ENCODE results near the gene MRI1. TPM values are rescaled to one million over a fixed set of nuclear protein-coding genes. Genes with fewer than 3 reads are reported as not detected.
"Not testable (repeated sequence)": the region's sequence is repeated elsewhere in the genome, so short reads cannot be mapped to it uniquely, and the experiment has no call there.

Gene MRI1
- total RNA-seq (2014; rRNA removed; shearing (Covaris generic)): 21.9 and 22.2 TPM in 2 replicates

DNA sequence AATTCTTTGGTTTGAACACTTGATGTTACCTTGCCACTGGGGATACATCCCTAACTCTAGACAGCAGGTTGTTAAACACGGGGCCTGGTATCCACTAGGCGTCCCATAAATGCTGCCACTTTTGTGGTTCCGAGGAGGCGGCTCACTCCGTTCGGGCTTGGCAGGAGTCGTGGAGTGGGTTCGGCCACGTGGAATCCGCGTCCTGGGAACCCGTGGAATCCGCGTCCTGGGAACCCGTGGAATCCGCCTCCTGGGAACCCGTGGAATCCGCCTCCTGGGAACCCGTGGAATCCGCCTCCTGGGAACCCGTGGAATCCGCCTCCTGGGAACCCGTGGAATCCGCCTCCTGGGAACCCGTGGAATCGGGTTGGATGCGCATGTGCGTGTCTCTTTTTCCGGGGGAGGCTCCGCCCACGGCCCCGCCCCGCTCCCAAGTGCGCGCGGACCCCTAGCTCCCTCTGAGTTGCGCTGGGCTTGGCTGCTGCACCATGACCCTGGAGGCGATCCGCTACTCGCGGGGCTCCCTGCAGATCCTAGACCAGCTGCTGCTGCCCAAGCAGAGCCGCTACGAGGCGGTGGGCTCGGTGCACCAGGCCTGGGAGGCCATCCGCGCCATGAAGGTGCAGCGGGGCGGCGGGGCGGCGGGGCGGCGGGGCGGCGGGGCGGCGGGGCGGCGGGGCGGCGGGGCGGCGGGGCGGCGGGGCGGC, at the start of gene MRI1:
MRI1 (plus strand) TSS at position 422 of the 707 bp plus-strand sequence; CDS start at position 489, 67 bp downstream.
- DNase-seq (ENCODE audit: low spot score): no peak

DNA sequence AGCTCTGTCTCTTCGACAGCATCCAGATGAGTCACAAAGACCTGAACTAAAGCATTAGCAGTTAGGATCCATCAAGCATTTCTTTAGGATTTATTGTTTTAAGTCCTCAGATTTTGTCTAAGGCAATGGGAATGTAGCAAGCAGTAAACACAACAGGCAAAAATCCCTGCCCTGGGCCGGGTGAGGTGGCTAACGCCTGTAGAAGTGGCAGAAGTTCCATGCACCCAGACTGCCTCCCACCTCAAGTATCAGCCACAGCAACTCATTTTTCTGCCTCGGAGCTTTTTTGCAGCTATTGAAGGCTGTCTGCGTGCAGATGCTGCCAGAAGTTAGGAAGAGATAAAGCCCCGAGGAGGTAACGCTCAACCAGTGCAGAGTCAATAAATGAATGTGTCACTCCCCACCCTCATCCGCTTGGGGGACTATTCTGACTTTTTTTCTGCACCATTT, 47.1 kb upstream of the MRI1 start:
- no peak for DNase-seq (ENCODE audit: low spot score)

DNA sequence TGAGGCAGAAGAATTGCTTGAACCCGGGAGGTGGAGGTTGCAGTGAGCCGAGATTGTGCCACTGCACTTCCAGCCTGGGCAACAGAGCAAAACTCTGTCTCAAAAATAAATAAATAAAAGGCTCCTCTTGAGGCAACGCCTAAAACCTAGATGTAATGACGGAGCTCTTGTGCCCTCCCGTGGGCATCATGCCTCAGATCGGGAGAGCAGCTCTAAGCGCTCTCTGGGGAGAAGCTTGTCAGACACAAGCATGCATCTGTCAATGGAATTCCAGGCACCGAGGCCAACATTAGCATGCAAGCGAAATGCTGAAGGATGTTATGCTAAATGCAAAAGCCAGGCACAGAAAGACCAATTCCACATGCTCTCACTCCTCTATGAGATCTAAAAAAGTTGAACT, 45.6 kb upstream of the MRI1 start:
- DNase-seq (ENCODE audit: low spot score): peak; percentile 36

GRCh38 chr19:13722146-13722545, 42.2 kb upstream of the MRI1 start:
- no peak for DNase-seq (ENCODE audit: low spot score)

GRCh38 chr19:13723206-13723605, 41.1 kb upstream of the MRI1 start:
- no peak for DNase-seq (ENCODE audit: low spot score)

GRCh38 chr19:13726323-13726722, 38.0 kb upstream of the MRI1 start:
- no peak for DNase-seq (ENCODE audit: low spot score)

GRCh38 chr19:13727798-13728197, 36.5 kb upstream of the MRI1 start:
- no peak for DNase-seq (ENCODE audit: low spot score)

DNA sequence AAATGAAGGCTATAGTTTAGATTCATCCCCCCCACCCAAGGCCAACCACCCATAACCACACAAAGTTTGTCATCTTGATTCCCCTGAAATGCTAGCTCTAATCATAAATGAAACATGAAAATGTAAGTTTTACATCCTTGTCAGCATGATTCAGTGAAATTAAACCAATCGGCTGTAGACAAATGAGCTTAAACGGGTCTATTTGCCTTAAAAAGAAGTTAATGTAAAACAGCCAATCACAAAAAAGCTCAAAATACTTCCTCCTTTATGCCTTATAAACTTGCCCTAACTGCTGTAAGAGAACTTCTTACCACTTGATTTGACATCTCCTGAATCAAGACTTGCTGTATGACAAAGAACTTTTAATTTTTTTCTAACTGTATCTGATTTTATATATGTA, 34.5 kb upstream of the MRI1 start:
- DNase-seq (ENCODE audit: low spot score): no peak

DNA sequence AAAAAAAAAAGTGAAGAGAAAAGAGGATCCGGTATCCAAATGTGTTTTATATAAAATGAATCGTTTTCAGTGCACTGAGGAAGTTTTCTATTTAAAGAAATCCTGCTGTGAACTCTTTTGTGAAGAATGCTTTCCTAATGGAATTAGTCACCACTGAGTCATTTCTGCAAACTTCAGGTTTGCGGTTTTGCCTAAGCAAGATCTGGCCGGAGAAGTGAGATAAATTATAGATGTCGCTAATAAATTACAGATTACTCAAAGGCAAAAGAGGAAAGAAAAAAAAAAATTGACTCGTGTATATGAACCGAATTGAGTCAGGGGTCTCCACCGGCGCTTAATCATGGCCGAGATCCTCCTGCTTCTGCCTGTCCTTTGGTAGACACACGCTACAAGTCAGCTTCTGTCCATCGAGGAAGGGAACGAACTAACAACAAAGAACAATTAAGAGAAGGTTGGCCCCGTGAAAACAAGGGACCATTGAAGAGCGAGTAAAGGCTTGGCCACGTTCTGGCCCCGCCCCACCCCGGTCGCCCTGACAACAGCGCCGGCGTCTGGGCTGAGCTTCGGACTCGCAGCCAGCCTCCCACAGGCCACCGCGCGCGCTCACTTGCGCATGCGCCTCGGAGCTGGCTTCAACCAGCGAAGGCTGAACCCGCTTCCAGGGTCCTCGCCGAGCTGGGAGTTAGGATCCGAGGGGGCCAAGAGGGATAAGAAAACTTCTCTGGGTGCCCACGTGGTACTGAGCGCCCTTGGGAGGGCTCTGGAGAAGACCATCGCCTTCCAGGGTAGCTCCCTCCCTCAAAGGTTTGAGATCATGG, 33.0 kb upstream of the MRI1 start:
- peak; percentile 91 for DNase-seq (ENCODE audit: low spot score)

DNA sequence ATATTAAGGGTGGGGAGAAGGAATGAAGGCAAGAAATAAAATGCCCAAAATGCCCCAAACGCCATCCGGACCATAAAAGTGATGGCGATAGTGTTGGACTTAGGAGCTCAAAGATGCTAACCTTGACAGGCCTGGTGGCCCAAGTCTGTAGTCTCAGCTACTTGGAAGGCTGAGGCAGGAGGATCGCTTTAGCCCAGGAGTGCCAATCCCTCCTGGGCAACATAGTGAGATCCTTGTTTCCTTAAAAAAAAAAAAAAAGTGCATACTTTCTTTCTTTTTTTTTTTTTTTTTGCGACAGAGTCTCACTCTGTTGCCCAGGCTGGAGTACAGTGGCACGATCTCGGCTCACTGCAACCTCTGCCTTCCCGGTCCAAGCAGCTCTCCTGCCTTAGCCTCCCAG, 32.0 kb upstream of the MRI1 start:
- DNase-seq (ENCODE audit: low spot score): no peak

- DNase-seq (ENCODE audit: low spot score): no peak
Measured at GRCh38 chr19:13734751-13735150, 29.6 kb upstream of the MRI1 start.

- no peak for DNase-seq (ENCODE audit: low spot score)
Measured at GRCh38 chr19:13738073-13738472, 26.2 kb upstream of the MRI1 start.

DNA sequence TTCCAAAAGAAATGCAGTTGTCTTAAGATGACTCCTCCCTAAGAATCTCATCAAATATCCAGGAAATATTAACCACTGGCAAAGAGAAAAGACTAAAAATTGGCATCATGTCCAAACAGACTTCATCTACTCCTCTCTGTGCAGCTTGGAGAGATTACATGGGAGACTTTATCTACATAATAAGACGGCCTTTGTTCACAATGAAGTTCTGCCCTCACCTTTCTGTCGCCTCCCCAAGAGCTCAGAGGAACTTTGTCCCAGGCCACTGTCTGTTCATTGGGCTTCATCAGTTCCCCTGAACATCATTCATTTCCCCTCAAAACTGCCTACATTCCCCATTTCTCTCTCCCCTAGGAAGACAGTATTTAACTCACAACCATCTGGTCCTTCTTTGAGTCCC, 22.4 kb upstream of the MRI1 start:
- no peak for DNase-seq (ENCODE audit: low spot score)

DNA sequence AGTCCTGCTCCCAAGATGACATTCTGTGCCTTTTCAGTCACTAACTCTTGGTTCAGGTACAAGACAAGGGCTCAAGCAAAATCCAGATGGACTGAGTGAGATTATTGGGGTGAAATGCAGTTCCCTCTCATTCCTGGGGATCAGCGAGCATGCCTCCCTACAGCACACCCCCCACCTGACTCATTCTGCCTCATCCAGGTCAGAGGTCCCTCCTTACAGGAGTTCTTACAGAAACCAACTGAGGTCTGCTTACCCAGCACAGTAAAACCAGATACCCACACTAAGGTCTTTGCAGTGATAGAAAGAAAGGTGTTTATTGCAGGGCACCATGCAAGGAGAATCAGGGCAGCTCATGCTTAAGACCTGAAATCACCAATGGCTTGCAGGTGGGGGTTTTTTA, 21.6 kb upstream of the MRI1 start:
- peak; percentile 15 for DNase-seq (ENCODE audit: low spot score)

- DNase-seq (ENCODE audit: low spot score): no peak
Measured at GRCh38 chr19:13744174-13744573, 20.1 kb upstream of the MRI1 start.

GRCh38 chr19:13747098-13747453, 17.2 kb upstream of the MRI1 start:
- DNase-seq (ENCODE audit: low spot score): no peak

GRCh38 chr19:13748169-13748828, 16.0 kb upstream of the MRI1 start:
- DNase-seq (ENCODE audit: low spot score): peak; percentile 20

DNA sequence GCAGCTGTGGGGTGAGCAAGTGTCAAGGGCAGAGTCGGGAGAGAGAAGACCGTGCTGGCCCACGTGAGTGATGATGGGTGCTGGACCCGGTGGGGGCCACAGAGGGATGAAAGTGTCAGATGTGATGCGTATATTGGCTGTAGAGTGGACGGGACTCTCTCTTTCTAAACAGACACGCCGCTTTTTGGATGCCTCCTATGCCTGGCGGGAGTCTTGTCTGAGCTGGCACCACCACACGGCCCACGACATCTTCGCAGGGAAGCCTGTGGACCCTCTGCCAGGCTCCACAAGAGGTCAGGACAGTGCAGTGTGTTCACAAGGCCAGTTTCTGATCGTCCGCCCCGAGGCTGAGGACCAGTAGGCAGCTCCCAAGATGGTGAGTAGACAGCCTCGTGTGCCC, 12.9 kb upstream of the MRI1 start:
- DNase-seq (ENCODE audit: low spot score): no peak

DNA sequence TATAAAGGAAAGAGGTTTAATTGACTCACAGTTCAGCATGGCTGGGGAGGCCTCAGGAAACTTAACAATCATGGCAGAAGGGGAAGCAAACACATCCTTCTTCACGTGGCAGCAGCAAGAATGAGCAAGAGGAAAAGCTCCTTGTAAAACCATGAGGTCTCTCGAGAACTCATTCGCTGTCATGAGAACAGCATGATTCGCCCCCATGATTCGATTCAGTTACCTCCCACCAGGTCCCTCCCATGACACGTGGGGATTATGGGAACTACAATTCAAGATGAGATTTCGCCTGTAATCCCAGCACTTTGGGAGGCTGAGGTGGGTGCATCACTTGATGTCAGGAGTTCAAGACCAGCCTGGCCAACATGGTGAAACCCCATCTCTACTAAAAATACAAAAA, 10.7 kb upstream of the MRI1 start:
- DNase-seq (ENCODE audit: low spot score): not testable (repeated sequence)

GRCh38 chr19:13756210-13756609, 8.1 kb upstream of the MRI1 start:
- no peak for DNase-seq (ENCODE audit: low spot score)

DNA sequence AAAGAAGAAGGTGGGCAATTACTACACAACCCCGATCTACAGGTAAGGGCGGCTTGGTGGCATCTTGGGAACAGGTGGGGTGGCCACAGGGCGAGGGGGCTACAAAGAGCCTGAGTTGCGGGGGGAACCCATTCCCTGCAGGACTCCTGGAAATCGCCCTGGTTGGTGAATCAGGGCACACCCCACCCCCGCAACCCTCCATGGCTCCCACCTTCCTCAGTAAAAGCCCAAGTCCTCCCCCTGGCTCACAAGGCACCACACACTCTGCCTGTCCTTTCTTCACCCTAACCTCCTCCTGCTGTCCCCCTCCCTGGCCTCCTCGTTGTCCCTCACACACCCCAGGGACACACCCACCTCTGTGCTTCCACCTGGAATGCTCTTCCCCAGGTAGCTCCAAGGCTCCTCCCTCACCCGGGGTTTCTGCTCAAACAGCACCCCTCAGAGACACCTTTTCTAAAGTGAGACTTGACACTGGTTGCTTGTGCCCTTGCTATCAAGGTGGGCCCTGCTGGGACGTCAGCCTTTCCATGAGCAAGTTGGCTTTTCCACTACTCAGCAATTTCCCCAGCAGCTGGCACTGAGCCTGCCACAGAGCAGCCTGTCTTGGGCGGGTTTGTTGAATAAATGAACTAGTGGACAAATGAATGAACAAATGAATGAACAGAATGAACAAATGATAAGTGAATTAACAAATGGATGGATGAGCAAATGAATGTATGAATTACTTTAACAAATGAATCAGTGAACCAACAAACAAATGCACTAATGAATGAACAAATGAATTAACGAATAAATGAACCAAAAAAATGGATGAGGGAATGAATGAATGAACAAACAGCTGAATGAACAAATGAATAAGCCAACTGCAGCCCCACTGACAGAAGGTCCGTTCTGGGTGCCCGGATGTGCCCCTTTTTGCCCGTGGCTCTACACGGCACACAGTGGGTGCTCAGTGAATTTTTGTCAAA, 6.2 kb upstream of the MRI1 start:
- no peak for DNase-seq (ENCODE audit: low spot score)

All from HT-29 (cell line).